CD4-positive, alpha-beta T cell treated with Interleukin-15 for 4 hours (primary cell): ENCODE data around the gene ALLC.

ENCODE experiments used
- DNase-seq: peaks from one replicate; pipeline ENCODE4 v3.0.0-alpha.2; 2020; ENCODE audit warnings: low spot score

ALLC gene

GRCh38 chr2:3725458-3726250 lies 67.7 kb downstream of the ALLC start:
- no peak for DNase-seq

DNA sequence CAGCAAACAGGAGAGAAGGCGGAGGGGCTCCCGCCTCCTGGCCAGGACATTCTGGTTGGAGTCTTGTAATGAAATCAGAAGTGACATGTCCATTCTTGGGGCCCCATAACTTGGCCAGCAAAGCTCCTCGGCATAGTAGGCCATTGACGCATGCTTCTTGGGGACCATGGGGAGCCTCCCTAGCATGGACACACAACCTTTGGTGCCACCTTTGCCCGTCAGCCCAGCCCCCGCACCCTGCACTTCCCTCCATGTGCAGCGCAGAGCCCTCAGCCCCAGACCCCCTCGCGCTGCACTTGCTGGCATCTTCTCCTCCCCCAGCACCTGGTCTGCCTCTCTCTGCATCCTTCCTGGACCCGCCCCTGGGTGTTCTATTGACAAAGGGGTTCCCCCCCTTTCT lies 68.5 kb downstream of the ALLC start:
- no peak for DNase-seq

- DNase-seq: no peak
Measured at GRCh38 chr2:3727397-3728045, 69.5 kb downstream of the ALLC start.

DNA sequence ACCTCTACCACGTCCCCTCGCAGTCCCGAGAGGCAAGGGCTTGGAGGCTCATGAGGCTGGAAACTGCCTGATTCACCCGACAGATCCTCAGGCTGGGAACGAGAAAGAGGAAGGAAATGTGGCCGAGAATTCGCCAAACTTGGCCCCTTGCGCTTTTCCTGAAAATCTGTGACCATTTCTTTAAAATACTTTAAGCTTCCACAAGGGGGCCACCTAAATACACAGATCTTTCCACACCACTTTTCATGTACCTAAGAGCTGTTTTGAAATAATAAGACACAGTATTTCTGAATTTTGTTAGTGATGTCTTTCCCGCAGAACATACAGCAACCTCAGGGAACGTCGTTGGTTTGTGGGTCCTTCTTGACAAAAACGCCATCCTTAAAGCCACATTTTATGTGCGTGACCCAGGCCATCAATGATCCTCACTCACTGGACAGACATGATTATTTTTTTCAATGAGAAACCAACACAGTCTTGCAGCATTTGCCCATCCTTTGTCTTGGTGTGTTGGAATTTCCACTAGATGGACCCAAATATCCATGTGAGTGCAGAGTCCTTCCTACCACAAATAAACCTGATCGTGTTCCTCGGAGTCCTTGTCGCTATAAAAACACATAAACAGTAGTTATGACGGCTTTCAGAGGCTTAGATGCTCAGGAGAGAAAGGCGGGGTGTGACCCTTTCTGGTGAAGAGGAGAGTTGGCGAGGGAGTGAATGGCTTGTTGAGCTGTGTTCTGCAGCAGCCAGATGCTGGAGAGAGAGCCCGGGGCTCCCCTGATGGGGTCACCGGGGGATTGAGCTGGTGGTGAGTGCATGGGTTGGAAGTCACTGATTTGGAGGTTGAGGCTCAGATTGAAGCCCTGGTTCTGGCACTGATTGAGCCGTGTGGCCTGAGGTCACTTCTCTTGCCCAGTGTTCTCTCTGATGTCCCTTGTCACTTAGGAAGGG lies 70.4 kb downstream of the ALLC start:
- DNase-seq: no peak

GRCh38 chr2:3729055-3729448 lies 71.1 kb downstream of the ALLC start:
- DNase-seq: no peak

- DNase-seq: no peak
Measured at GRCh38 chr2:3729786-3730185, 71.8 kb downstream of the ALLC start.

DNA sequence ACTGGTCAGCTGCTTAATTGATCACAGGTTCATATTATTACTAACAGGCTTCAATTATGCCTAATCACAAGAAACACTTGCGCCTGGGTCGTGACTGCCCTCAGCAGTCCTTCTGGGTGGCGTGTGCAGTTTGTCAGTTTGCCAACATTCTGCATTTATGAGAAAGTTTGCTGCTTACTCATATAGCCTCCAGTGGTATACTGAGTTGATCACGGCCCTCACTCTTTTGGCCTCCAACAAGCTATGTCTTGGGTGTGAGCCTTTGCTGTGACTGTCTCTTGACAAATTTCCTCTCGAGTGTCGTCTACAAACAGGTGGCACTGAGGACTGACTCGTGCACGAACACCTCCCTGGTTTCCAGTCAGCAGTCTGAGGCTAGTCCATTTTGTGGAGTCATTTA lies 72.6 kb downstream of the ALLC start:
- no peak for DNase-seq

GRCh38 chr2:3731829-3732228 lies 73.8 kb downstream of the ALLC start:
- DNase-seq: no peak

DNA sequence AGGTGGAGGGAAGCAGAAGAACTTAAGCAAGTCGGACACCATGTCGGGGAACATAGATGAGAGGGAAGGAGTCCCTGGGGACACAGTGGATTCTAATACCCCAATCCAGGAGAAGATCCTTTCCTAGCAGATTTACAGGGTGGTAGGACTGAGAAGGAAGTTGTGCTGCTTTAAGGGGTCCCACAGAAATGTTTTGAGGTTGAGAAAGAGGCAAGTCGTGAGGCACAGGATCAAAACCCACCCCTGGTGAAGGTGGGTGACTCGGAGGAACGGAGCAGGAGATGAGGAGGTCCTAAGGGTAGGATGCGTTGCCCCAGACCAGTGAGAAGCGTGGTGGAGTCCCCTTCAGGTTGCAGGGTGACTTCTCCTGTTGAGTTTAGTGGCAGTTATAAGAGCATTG lies 78.1 kb downstream of the ALLC start:
- DNase-seq: no peak

GRCh38 chr2:3737128-3737527 lies 79.1 kb downstream of the ALLC start:
- DNase-seq: no peak

GRCh38 chr2:3738454-3738853 lies 80.5 kb downstream of the ALLC start:
- no peak for DNase-seq

- no peak for DNase-seq
Measured at GRCh38 chr2:3739313-3739712, 81.3 kb downstream of the ALLC start.

DNA sequence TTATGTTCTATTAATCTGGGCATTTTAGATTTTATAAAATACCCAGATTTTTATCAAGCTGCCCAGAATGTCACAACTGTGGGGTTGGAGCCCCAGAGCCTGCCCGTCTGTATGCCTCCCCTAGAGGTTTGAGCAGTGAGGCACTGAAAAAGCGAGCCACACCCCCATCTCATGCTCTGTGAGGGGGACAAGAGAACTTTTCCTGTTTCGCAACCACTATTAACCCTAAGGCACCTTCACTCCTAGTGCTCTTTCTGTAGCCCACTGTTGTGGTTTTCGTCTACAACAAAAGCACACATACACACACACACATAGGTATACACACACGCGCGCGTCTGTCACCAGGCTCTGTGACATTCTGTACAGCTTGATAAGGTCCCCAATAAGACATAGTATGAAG lies 83.4 kb downstream of the ALLC start:
- DNase-seq: no peak

- no peak for DNase-seq
Measured at GRCh38 chr2:3741867-3742602, 84.0 kb downstream of the ALLC start.

GRCh38 chr2:3742743-3743508 lies 84.9 kb downstream of the ALLC start:
- no peak for DNase-seq

- DNase-seq: no peak
Measured at GRCh38 chr2:3743951-3744555, 86.1 kb downstream of the ALLC start.

GRCh38 chr2:3745920-3746319 lies 87.9 kb downstream of the ALLC start:
- no peak for DNase-seq

GRCh38 chr2:3747032-3747654 lies 89.1 kb downstream of the ALLC start:
- DNase-seq: no peak

DNA sequence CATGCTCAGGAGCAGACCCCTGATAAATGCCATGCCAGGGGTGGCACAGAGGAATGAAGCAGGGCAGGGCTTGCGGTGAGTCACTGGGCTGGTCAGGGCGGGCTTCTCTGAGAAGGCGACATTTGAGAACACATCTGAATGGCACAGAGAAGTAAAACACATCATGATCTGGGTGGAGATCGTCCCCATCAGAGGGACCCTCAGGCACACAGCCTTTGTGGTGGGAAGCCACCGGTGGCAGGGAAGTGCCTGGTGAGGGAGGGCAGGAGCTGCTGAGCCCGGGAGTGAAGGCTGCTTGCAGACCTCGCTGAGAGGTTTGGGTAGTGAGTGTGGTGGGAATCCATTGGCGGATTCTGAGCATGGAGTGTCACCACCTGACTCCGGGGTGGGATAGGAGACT lies 89.8 kb downstream of the ALLC start:
- no peak for DNase-seq

DNA sequence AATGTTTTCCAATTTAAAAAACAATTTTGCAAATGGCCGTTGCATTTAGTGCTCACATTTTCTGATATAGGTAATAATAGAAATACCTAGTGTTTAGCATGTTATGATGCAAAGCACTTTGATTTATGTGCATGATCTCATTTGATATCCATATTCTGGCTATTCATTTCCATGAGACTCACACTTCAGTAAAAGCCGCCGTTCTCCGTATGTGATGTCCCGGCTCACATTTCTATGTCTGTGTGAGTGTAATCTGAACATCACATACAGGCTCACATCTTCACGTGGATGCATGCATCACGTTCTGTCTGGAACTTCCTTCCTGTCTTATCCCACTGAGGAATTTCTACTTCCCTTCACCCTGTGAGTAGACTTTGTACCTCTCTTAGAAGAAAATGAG lies 91.2 kb downstream of the ALLC start:
- no peak for DNase-seq
